ENCODE measurements around the gene RGP1.

DNA sequence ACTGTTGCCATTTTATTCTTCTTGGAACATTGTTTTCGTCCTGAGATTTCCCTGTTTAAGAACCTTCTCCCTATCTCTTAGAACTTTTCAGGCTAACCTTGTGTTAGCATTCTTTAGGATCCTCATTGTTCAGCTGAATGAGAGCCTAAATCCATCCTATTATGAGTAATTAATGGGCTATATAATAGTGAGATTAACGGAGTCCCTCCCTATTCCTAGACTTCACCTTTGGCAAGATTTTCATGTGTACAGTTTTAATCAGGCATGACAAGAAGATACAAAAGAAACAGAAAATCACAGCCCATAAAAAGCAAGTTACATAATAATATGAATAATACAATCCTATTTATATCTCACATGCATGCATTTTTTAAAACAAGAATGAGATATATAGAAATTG lies 14.1 kb downstream of the RGP1 start:
- TF ChIP-seq, protein P1, sequence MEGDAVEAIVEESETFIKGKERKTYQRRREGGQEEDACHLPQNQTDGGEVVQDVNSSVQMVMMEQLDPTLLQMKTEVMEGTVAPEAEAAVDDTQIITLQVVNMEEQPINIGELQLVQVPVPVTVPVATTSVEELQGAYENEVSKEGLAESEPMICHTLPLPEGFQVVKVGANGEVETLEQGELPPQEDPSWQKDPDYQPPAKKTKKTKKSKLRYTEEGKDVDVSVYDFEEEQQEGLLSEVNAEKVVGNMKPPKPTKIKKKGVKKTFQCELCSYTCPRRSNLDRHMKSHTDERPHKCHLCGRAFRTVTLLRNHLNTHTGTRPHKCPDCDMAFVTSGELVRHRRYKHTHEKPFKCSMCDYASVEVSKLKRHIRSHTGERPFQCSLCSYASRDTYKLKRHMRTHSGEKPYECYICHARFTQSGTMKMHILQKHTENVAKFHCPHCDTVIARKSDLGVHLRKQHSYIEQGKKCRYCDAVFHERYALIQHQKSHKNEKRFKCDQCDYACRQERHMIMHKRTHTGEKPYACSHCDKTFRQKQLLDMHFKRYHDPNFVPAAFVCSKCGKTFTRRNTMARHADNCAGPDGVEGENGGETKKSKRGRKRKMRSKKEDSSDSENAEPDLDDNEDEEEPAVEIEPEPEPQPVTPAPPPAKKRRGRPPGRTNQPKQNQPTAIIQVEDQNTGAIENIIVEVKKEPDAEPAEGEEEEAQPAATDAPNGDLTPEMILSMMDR (IDR thresholded peaks at IDR 0.05): no peak
- TF ChIP-seq POLR2A (IDR thresholded peaks at IDR 0.05): no peak
